Head of caudate nucleus (tissue), 42 donors: ENCODE measurements around the gene TEX54.
"Not testable (repeated sequence)": the region's sequence is repeated elsewhere in the genome, so short reads cannot be mapped to it uniquely, and the experiment has no call there.

Experiments
- DNase-seq, 42 donors: peaks; one replicate each; pipeline versions ENCODE4 v3.0.0 to v3.0.0-alpha.2; 2020 to 2021; ENCODE audit warnings: mixed read lengths in 7 of 42
- intact Hi-C: fragments of 100-400 bp; cut with DNase I; formaldehyde crosslinking; loops from one replicate; pipeline ENCODE4 v1.15.0; 2022

The TEX54 gene

GRCh38 chr11:62841361-62842170, 8.9 kb upstream of the TEX54 start:
- peak; percentile 72 to 96 (median 88) for DNase-seq
- intact Hi-C loops = no loop called here

GRCh38 chr11:62840721-62841360, 8.2 kb upstream of the TEX54 start:
- peak in 41 of 42 donors; percentile 28 to 77 (median 61) for DNase-seq
- intact Hi-C loops = not testable (repeated sequence)

DNA sequence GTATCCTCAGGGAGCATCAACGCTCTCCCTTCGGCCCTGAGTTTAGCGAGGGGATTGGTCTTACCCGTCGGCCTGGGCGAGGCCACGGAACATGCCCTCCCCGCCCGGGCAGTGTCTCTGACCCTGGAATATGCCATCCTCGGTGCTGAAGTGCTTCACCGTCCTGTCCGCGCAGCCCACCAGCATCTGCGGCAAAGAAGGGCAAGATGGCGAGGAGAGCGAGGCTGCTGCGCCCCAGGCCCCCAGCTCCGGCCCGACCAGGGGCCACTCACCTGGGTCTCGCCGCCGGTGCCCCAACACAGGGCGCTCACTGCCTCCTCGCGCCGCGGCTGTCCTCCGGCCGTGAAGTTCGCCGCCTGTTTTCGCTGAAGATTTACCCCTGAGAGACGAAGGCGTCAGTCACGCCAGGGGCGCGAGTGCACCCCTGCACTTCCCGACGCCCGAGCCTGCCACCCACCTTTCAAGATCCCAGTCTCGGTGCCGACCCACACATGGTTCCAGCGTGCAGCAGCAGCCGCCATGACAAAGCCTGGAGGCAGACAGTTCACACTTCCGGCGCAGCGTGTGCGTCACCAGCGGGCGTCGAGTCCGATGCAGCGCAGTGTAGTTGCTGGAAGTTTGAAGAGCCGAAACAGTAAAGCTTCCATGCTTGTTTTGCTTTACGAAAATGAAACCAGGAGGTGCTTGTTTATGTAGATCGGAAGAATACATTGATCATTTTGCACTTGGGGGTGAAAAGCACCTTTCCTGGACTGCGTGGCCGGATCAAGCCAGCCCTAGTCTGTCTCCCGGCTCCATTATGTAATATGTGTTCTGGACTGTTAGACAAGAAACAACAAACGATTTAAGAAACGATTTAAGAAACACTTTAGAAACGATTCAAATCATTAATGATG, 6.7 kb upstream of the TEX54 start, which contains the start of gene WDR74:
WDR74 (minus strand) TSS at position 541 of the 896 bp plus-strand sequence; CDS start at position 521, 20 bp downstream.
- intact Hi-C loops = loop anchor here (10.0 kb wide), 3 partner anchors 54 to 244 kb away; partner anchors contain the start of genes HNRNPUL2, TMEM179B, TTC9C and TUT1
- DNase-seq = peak; percentile 91 to 98 (median 96)

DNA sequence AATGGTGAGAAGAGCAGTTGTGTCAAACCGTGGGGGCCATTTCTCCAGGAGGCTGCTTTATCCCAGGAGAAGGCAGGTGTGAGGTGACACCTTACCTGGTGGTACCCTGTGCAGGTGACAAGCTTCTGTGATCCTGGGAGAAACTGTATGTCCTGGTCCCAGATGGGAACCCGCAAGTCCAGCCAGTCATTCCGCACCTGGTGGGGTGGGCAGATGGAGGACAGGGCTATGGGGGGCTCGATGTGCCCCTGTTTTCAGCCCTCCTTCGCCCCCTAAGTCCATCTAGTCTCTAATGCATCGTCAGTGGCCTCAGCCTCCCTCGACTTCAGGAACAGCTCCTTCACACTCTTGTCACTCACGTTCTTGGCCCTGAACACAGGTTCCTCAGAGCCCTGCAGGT, 2.7 kb upstream of the TEX54 start:
- no peak for DNase-seq
- intact Hi-C loops = loop anchor here (10.0 kb wide), 3 partner anchors 51 to 241 kb away; partner anchors contain the start of genes HNRNPUL2, TMEM179B, TTC9C and TUT1

- DNase-seq = peak; percentile 99 to 100 (median 100)
- intact Hi-C loops = loop anchor here (10.0 kb wide), 3 partner anchors 47 to 237 kb away; partner anchors contain the start of genes HNRNPUL2, TMEM179B, TTC9C and TUT1
These were observed 913 bp downstream of the TEX54 start, which contains the start of gene STX5 for GRCh38 chr11:62831520-62832335. Gene STX5 (minus strand): TSS chr11:62832051. CDS start chr11:62831243, 808 bp downstream.

GRCh38 chr11:62830904-62831519, 1.6 kb downstream of the TEX54 start:
- intact Hi-C loops = loop anchor here (10.0 kb wide), 3 partner anchors 46 to 236 kb away; partner anchors contain the start of genes HNRNPUL2, TMEM179B, TTC9C and TUT1
- peak in 5 of 42 donors; percentile 8 to 18 (median 10) for DNase-seq

DNA sequence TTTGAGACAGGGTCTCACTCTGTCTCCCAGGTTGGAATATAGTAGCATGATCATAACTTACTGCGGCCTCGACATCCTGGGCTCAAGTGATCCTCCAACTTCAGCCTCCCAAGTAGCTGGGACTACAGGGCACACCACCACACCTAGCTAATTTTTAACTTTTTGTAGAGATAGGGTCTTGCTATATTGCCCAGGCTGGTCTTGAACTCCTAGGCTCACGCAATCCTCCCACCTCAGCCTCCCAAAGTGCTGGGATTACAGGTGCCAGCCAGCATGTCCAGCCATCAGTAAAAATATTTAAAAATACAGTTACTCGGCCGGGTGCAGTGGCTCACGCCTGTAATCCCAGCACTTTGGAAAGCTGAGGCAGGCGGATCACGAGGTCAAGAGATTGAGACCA, 4.5 kb downstream of the TEX54 start:
- intact Hi-C loops, DNase-seq: not testable (repeated sequence)

GRCh38 chr11:62823677-62824076, 9.0 kb downstream of the TEX54 start:
- peak in 2 of 42 donors; percentile 18 to 28 for DNase-seq
- intact Hi-C loops = no loop called here

GRCh38 chr11:62817129-62817528, 15.5 kb downstream of the TEX54 start:
- intact Hi-C loops = no loop called here
- no peak for DNase-seq

DNA sequence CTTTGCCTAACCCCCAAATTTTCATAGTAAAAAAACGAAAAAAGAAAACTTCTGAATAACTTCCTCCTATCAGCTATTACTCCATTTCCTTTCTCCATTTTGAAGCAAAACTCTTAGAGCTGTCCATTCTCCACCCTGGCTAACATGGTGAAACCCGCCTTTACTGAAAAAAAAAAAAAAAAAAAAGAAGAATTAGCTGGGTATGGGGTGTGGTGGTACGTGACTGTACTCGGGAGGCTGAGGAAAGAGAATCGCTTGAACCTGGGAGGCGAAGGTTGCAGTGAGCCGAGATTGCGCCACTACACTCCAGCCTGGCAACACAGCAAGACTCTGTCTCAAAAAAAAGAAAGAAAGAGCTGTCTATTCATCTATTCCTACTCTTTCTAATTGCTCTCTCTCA, 16.1 kb downstream of the TEX54 start:
- no peak for DNase-seq
- intact Hi-C loops = no loop called here

DNA sequence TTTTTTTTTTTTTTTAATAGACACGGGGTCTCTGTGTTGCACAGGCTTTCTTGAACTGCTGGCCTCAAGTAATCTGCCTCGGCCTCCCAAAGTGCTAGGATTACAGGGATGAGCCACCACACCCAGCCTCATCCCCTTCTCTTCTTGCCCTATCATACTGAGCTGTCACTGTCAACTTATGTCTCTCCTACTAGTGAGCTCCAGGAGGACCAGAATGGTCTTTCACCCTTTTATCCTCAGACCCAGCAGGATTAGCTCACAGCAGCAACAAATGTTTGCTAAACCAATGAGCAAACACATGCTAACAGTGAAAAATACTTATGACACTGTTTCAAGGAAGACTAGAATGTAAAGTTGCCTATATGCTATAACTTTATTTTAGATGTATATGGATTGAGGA, 21.0 kb downstream of the TEX54 start:
- no peak for DNase-seq
- intact Hi-C loops = no loop called here

- intact Hi-C loops = no loop called here
- DNase-seq = no peak
These were observed 21.9 kb downstream of the TEX54 start for GRCh38 chr11:62810748-62811147.

GRCh38 chr11:62806611-62807121, 26.0 kb downstream of the TEX54 start:
- intact Hi-C loops = no loop called here

GRCh38 chr11:62805961-62806441, 26.6 kb downstream of the TEX54 start:
- peak in 4 of 42 donors; percentile 3 to 26 (median 21) for DNase-seq
- intact Hi-C loops = loop anchor here (2.0 kb wide), 1 partner anchor 17 kb away; no protein-coding TSS in a partner anchor

More at GRCh38 chr11:62806611-62807121, 26.0 kb downstream of the TEX54 start:
- DNase-seq = peak in 12 of 42 donors; percentile 13 to 46 (median 28)

DNA sequence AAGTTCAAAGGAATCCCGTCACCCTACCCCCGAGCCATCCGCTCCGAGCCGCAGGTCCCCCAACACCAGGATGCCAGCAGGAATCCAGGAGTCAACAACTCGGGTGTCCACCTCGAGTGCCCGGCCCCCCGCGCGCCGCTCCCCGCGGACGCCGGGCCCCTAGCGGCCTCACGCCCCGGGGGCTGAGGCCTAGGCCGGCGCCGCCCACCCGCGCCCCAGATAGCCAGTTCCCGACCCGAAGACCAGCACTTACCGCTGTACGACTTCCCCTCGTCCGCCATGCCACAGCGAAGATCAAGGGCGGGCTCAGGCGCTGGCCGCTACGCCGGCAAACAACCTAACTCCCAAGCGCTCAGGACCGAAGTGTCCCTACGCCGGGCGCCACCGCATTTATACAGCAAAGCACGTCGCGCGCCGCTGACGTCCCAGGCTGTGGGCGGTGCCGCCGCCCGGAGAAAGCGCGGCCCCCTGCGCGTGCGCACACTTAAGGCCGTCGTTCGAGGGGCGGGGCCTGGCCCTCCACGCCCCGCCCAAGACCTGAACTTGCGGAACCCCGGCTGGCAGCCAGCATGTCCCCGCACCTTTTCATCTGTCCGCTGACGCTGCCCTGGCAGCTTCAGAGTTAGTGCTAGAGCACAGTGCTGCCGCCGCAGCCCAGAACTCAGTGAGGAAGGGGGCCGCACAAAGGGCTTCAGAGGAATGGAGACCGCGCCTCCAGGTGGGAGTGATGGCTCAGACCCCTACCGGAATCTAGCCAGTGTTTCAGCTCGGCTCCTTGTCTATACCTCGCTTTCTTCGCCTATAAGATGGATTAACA, 27.4 kb downstream of the TEX54 start, which contains the start of gene NXF1:
NXF1 (minus strand) TSS at position 365 of the 817 bp plus-strand sequence; CDS start at position 281, 84 bp downstream.
- peak; percentile 89 to 98 (median 96) for DNase-seq
- intact Hi-C loops = loop anchor here (2.0 kb wide), 1 partner anchor 16 kb away; no protein-coding TSS in a partner anchor
